WTC11 (cell line): ENCODE measurements around the gene KLHL14. TPM values are rescaled to one million over a fixed set of nuclear protein-coding genes. Genes with fewer than 3 reads are reported as not detected.
A peak's percentile ranks its signal among the peaks of the same experiment; 100 is the strongest.

Source experiments
- ATAC-seq: fragments of 200-7000 bp; cut with Tn5 transposase; 2 replicates; pipeline ENCODE4 v1.10.0; 2021; ENCODE audit warnings: mild to moderate bottlenecking, moderate library complexity
- CTCF ChIA-PET: fragments of 300-600 bp; sonication (Branson Sonifier 250); formaldehyde crosslinking; loops from one replicate; lab custom pipeline; 2021; ENCODE audit warnings: antibody characterized with exemption; lab: Charles Lee
- POLR2A ChIA-PET: fragments of 350-600 bp; sonication (Branson Sonifier 250); formaldehyde crosslinking; loops from one replicate; lab custom pipeline; 2021; ENCODE audit warnings: antibody characterized with exemption; lab: Charles Lee
- DNase-seq: peaks from one replicate; pipeline ENCODE4 v3.0.0; 2021; ENCODE audit warnings: low spot score
- H3K27ac Mint-ChIP-seq: 2 replicates; pipeline ENCODE4 v1.8.0; 2021; ENCODE audit warnings: mixed read lengths
- H3K27me3 Mint-ChIP-seq: 2 replicates; pipeline ENCODE4 v1.8.0; 2021; ENCODE audit warnings: low read depth, mild to moderate bottlenecking, moderate library complexity, mixed read lengths
- H3K36me3 Mint-ChIP-seq: 2 replicates; pipeline ENCODE4 v1.8.0; 2021; ENCODE audit warnings: mixed read lengths
- H3K4me1 Mint-ChIP-seq: 2 replicates; pipeline ENCODE4 v1.8.0; 2022; ENCODE audit warnings: mixed read lengths
- H3K4me3 Mint-ChIP-seq: 2 replicates; pipeline ENCODE4 v1.8.0; 2021; ENCODE audit warnings: mild to moderate bottlenecking, moderate library complexity, mixed read lengths
- H3K9me3 Mint-ChIP-seq: 2 replicates; pipeline ENCODE4 v1.8.0; 2021; ENCODE audit warnings: mixed read lengths
- CBFB ChIP-seq: sonication (generic); formaldehyde crosslinking; IDR thresholded peaks from 2 replicates; pipeline ENCODE4 v1.8.1; 2022; ENCODE audit warnings: mild to moderate bottlenecking, low read depth, missing genetic modification reagents
- CDX4 ChIP-seq: fragments of 250-450 bp; sonication (Bioruptor Pico); IDR thresholded peaks from 2 replicates; pipeline ENCODE4 v1.9.0; 2021; ENCODE audit warnings: moderate library complexity, mild to moderate bottlenecking, inconsistent platforms, borderline replicate concordance
- CREB1 ChIP-seq: sonication (generic); formaldehyde crosslinking; IDR thresholded peaks from 2 replicates; pipeline ENCODE4 v1.8.0; 2023; ENCODE audit warnings: mild to moderate bottlenecking, missing genetic modification reagents
- E2F1 ChIP-seq: sonication (generic); formaldehyde crosslinking; IDR thresholded peaks from 2 replicates; pipeline ENCODE4 v1.8.0; 2022; ENCODE audit warnings: mild to moderate bottlenecking, missing genetic modification reagents
- EMX1 ChIP-seq: fragments of 250-450 bp; sonication (Bioruptor Pico); IDR thresholded peaks from 2 replicates; pipeline ENCODE4 v1.8.0; 2021; ENCODE audit warnings: mild to moderate bottlenecking
- ERG ChIP-seq: fragments of 250-450 bp; sonication (Bioruptor Pico); IDR thresholded peaks from 2 replicates; pipeline ENCODE4 v1.8.0; 2021; ENCODE audit warnings: mild to moderate bottlenecking
- GABPB1 ChIP-seq: sonication (generic); formaldehyde crosslinking; IDR thresholded peaks from 2 replicates; pipeline ENCODE4 v1.8.1; 2023; ENCODE audit warnings: mild to moderate bottlenecking, missing genetic modification reagents
- GRHL2 ChIP-seq: fragments of 250-450 bp; sonication (Bioruptor Pico); IDR thresholded peaks from 2 replicates; pipeline ENCODE4 v1.8.0; 2022; ENCODE audit warnings: mild to moderate bottlenecking, moderate library complexity; ENCODE audit not compliant: insufficient replicate concordance, severe bottlenecking
- GTF2I ChIP-seq: fragments of 250-450 bp; sonication (Bioruptor Pico); conservative IDR thresholded peaks from 2 replicates; pipeline ENCODE4 v1.4.0; 2021; ENCODE audit warnings: mild to moderate bottlenecking
- HMGXB4 ChIP-seq: sonication (generic); formaldehyde crosslinking; IDR thresholded peaks from 2 replicates; pipeline ENCODE4 v1.8.1; 2023; ENCODE audit warnings: mild to moderate bottlenecking, moderate library complexity, missing genetic modification reagents
- KAT7 ChIP-seq: sonication (generic); formaldehyde crosslinking; IDR thresholded peaks from 2 replicates; pipeline ENCODE4 v1.8.1; 2023; ENCODE audit warnings: missing genetic modification reagents, mild to moderate bottlenecking, borderline replicate concordance
- NR2C2 ChIP-seq: sonication (generic); formaldehyde crosslinking; IDR thresholded peaks from 2 replicates; pipeline ENCODE4 v1.8.0; 2022; ENCODE audit warnings: mild to moderate bottlenecking, missing genetic modification reagents
- RELA ChIP-seq: sonication (generic); formaldehyde crosslinking; IDR thresholded peaks from 2 replicates; pipeline ENCODE4 v1.8.1; 2022; ENCODE audit warnings: missing genetic modification reagents, mild to moderate bottlenecking, borderline replicate concordance
- SMAD4 ChIP-seq: sonication (generic); formaldehyde crosslinking; IDR thresholded peaks from 2 replicates; pipeline ENCODE4 v1.8.0; 2022; ENCODE audit warnings: mild to moderate bottlenecking, missing genetic modification reagents
- ZNF138 ChIP-seq: sonication (generic); formaldehyde crosslinking; conservative IDR thresholded peaks from 2 replicates; pipeline ENCODE4 v1.8.1; 2022; ENCODE audit warnings: mild to moderate bottlenecking, moderate library complexity, missing genetic modification reagents
- ZNF263 ChIP-seq: sonication (generic); formaldehyde crosslinking; IDR thresholded peaks from 2 replicates; pipeline ENCODE4 v1.8.1; 2022; ENCODE audit warnings: low read depth, mild to moderate bottlenecking, moderate library complexity, missing genetic modification reagents
- ZNF425 ChIP-seq: fragments of 250-450 bp; sonication (Bioruptor Pico); conservative IDR thresholded peaks from 2 replicates; pipeline ENCODE4 v1.9.0; 2021; ENCODE audit warnings: mild to moderate bottlenecking
- ZNF671 ChIP-seq: fragments of 250-450 bp; sonication (Bioruptor Pico); IDR thresholded peaks from 2 replicates; pipeline ENCODE4 v1.8.0; 2021; ENCODE audit warnings: mild to moderate bottlenecking
- total RNA-seq: library from RNA; stranded (reverse); gene quantifications from 3 replicates; pipeline ENCODE4 v1.2.3, GENCODE V29; 2021
- TF ChIP-seq, protein P1 (sequence below): sonication (generic); formaldehyde crosslinking; IDR thresholded peaks from 2 replicates; pipeline ENCODE4 v1.8.1; 2022; ENCODE audit warnings: low read depth, mild to moderate bottlenecking, moderate library complexity, missing genetic modification reagents, borderline replicate concordance
- TF ChIP-seq, protein P2 (sequence below): sonication (generic); formaldehyde crosslinking; IDR thresholded peaks from 2 replicates; pipeline ENCODE4 v1.8.1; 2022; ENCODE audit warnings: missing genetic modification reagents, borderline replicate concordance

KLHL14 gene
- total RNA-seq, 1 experiment from 2014 or later = 4.3 TPM

DNA sequence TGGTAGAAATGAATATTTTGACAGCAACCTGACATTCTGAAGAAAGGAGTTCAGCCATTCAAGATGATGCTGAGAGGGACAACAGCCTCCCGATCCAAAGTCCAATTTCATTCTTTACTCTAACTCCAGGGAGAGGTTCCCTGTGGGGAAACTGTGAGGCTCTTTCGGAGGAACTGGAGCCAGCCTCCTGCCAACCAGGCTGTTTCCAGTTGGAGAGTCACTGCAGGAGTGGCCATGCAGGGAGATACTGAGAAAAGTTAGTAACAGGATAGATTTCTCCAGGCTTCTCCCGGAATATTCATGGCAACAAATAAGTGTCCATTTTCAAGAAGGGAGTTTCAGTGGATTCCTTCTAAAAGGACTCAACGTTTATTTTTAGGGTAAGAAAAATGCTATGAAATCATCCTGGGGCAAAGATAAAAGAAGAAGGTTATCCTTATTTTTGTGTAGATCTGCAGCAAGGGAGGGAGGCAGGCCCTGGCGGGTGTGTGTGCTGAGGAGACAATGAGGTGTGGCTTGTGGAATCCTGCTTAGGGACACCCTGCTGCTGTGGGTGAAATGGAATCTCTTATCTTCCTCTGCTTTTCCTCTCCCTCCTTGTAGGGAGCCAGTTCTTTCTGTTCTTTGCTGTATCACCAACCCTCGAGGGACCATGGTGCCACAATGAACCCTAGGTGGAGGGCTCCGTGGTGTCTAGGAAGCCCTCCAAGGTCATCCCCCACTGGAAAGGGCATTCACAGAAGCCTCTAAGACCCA, 18.1 kb downstream of the KLHL14 start:
- CTCF ChIA-PET = no interaction called here
- Mint-ChIP-seq H3K36me3 (no peaks in the 10 kb centered on the region), H3K4me1 (peaks cover 54% of the 10 kb centered on the region), H3K27me3 (no peaks in the 10 kb centered on the region), H3K4me3 (no peak overlapping the region), H3K27ac (peak overlapping the region; percentile 67), H3K9me3 (no peaks in the 10 kb centered on the region)
- TF ChIP-seq ZNF263 (CRISPR knock-in tag) = no peak
- TF ChIP-seq, all 79 proteins: peak for 0
- ATAC-seq (peak; percentile 92), DNase-seq (no peak)
- POLR2A ChIA-PET = interaction anchor here (1.1 kb wide), 1 partner anchor 17 kb away, joined by 3 read pairs; no protein-coding TSS in a partner anchor

- CTCF ChIA-PET = no interaction called here
- ATAC-seq (no peak), DNase-seq (no peak)
- H3K4me1 Mint-ChIP-seq = peaks cover 46% of the 10 kb centered on the region
- TF ChIP-seq ZNF671 (no peak), GABPB1 (CRISPR knock-in tag) (no peak), ERG (CRISPR knock-in tag) (no peak), ZNF425 (CRISPR knock-in tag) (no peak), E2F1 (no peak), ZNF138 (CRISPR knock-in tag) (no peak), EMX1 (CRISPR knock-in tag) (no peak), RELA (no peak), CBFB (CRISPR knock-in tag) (no peak), HMGXB4 (CRISPR knock-in tag) (no peak), KAT7 (CRISPR knock-in tag) (no peak), SMAD4 (no peak), GTF2I (no peak), CREB1 (no peak), CDX4 (CRISPR knock-in tag) (no peak), NR2C2 (CRISPR knock-in tag) (no peak), GRHL2 (CRISPR knock-in tag) (no peak)
- TF ChIP-seq, protein P1, sequence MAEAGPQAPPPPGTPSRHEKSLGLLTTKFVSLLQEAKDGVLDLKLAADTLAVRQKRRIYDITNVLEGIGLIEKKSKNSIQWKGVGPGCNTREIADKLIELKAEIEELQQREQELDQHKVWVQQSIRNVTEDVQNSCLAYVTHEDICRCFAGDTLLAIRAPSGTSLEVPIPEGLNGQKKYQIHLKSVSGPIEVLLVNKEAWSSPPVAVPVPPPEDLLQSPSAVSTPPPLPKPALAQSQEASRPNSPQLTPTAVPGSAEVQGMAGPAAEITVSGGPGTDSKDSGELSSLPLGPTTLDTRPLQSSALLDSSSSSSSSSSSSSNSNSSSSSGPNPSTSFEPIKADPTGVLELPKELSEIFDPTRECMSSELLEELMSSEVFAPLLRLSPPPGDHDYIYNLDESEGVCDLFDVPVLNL (CRISPR knock-in tag) = no peak
- TF ChIP-seq, protein P2, sequence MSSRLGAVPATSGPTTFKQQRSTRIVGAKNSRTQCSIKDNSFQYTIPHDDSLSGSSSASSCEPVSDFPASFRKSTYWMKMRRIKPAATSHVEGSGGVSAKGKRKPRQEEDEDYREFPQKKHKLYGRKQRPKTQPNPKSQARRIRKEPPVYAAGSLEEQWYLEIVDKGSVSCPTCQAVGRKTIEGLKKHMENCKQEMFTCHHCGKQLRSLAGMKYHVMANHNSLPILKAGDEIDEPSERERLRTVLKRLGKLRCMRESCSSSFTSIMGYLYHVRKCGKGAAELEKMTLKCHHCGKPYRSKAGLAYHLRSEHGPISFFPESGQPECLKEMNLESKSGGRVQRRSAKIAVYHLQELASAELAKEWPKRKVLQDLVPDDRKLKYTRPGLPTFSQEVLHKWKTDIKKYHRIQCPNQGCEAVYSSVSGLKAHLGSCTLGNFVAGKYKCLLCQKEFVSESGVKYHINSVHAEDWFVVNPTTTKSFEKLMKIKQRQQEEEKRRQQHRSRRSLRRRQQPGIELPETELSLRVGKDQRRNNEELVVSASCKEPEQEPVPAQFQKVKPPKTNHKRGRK (CRISPR knock-in tag) = no peak
- POLR2A ChIA-PET = interaction anchor here (1.1 kb wide), 1 partner anchor 18 kb away, joined by 3 read pairs; no protein-coding TSS in a partner anchor
- no peaks in the 10 kb centered on the region for H3K27me3 Mint-ChIP-seq
- no peak overlapping the region for H3K4me3 Mint-ChIP-seq
- H3K27ac Mint-ChIP-seq = no peak overlapping the region
- H3K36me3 Mint-ChIP-seq = no peaks in the 10 kb centered on the region
- H3K9me3 Mint-ChIP-seq = no peaks in the 10 kb centered on the region
Observed at GRCh38 chr18:32753656-32754260, 19.1 kb downstream of the KLHL14 start.
